WTC11 (cell line): ENCODE measurements around the gene VEZT. TPM values are rescaled to one million over a fixed set of nuclear protein-coding genes. Genes with fewer than 3 reads are reported as not detected.

Experiments
- ATAC-seq: fragments of 200-7000 bp; cut with Tn5 transposase; 2 replicates; pipeline ENCODE4 v1.10.0; 2021; ENCODE audit warnings: mild to moderate bottlenecking, moderate library complexity
- Bru-seq: library from RNA; stranded (reverse); fragments of 400-500 nt; gene quantifications from one replicate; lab custom pipeline; 2021; lab: Mats Ljungman, UMichigan
- CTCF ChIA-PET: fragments of 300-600 bp; sonication (Branson Sonifier 250); formaldehyde crosslinking; loops from one replicate; lab custom pipeline; 2021; ENCODE audit warnings: antibody characterized with exemption; lab: Charles Lee
- POLR2A ChIA-PET: fragments of 350-600 bp; sonication (Branson Sonifier 250); formaldehyde crosslinking; loops from one replicate; lab custom pipeline; 2021; ENCODE audit warnings: antibody characterized with exemption; lab: Charles Lee
- DNase-seq: peaks from one replicate; pipeline ENCODE4 v3.0.0; 2021; ENCODE audit warnings: low spot score
- H3K27ac Mint-ChIP-seq: 2 replicates; pipeline ENCODE4 v1.8.0; 2021; ENCODE audit warnings: mixed read lengths
- H3K27me3 Mint-ChIP-seq: 2 replicates; pipeline ENCODE4 v1.8.0; 2021; ENCODE audit warnings: low read depth, mild to moderate bottlenecking, moderate library complexity, mixed read lengths
- H3K36me3 Mint-ChIP-seq: 2 replicates; pipeline ENCODE4 v1.8.0; 2021; ENCODE audit warnings: mixed read lengths
- H3K4me1 Mint-ChIP-seq: 2 replicates; pipeline ENCODE4 v1.8.0; 2022; ENCODE audit warnings: mixed read lengths
- H3K4me3 Mint-ChIP-seq: 2 replicates; pipeline ENCODE4 v1.8.0; 2021; ENCODE audit warnings: mild to moderate bottlenecking, moderate library complexity, mixed read lengths
- H3K9me3 Mint-ChIP-seq: 2 replicates; pipeline ENCODE4 v1.8.0; 2021; ENCODE audit warnings: mixed read lengths
- AR ChIP-seq: fragments of 250-450 bp; sonication (Bioruptor Pico); IDR thresholded peaks from 2 replicates; pipeline ENCODE4 v1.9.0; 2021; ENCODE audit warnings: mild to moderate bottlenecking
- ATF6 ChIP-seq: sonication (generic); formaldehyde crosslinking; IDR thresholded peaks from 2 replicates; pipeline ENCODE4 v1.8.1; 2023; ENCODE audit warnings: mild to moderate bottlenecking, missing genetic modification reagents
- CDX4 ChIP-seq: fragments of 250-450 bp; sonication (Bioruptor Pico); IDR thresholded peaks from 2 replicates; pipeline ENCODE4 v1.9.0; 2021; ENCODE audit warnings: moderate library complexity, mild to moderate bottlenecking, inconsistent platforms, borderline replicate concordance
- CREM ChIP-seq: sonication (generic); formaldehyde crosslinking; IDR thresholded peaks from 2 replicates; pipeline ENCODE4 v1.8.1; 2022; ENCODE audit warnings: mild to moderate bottlenecking, missing genetic modification reagents, moderate library complexity
- E2F4 ChIP-seq: sonication (generic); formaldehyde crosslinking; IDR thresholded peaks from 2 replicates; pipeline ENCODE4 v1.8.1; 2022; ENCODE audit warnings: low read depth, mild to moderate bottlenecking, moderate library complexity, missing genetic modification reagents, borderline replicate concordance
- EMX1 ChIP-seq: fragments of 250-450 bp; sonication (Bioruptor Pico); IDR thresholded peaks from 2 replicates; pipeline ENCODE4 v1.8.0; 2021; ENCODE audit warnings: mild to moderate bottlenecking
- ERG ChIP-seq: fragments of 250-450 bp; sonication (Bioruptor Pico); IDR thresholded peaks from 2 replicates; pipeline ENCODE4 v1.8.0; 2021; ENCODE audit warnings: mild to moderate bottlenecking
- ETV6 ChIP-seq: sonication (generic); formaldehyde crosslinking; IDR thresholded peaks from 2 replicates; pipeline ENCODE4 v1.8.1; 2022; ENCODE audit warnings: mild to moderate bottlenecking, missing genetic modification reagents
- FOXJ3 ChIP-seq: sonication (generic); formaldehyde crosslinking; IDR thresholded peaks from 2 replicates; pipeline ENCODE4 v1.9.0; 2021; ENCODE audit warnings: missing genetic modification reagents, mild to moderate bottlenecking, borderline replicate concordance
- GTF2I ChIP-seq: fragments of 250-450 bp; sonication (Bioruptor Pico); conservative IDR thresholded peaks from 2 replicates; pipeline ENCODE4 v1.4.0; 2021; ENCODE audit warnings: mild to moderate bottlenecking
- IRF1 ChIP-seq: sonication (generic); formaldehyde crosslinking; IDR thresholded peaks from 2 replicates; pipeline ENCODE4 v1.8.0; 2023; ENCODE audit warnings: missing genetic modification reagents
- IRF2 ChIP-seq: sonication (generic); formaldehyde crosslinking; IDR thresholded peaks from 2 replicates; pipeline ENCODE4 v1.8.0; 2022; ENCODE audit warnings: low read depth, missing genetic modification reagents, borderline replicate concordance
- KAT7 ChIP-seq: sonication (generic); formaldehyde crosslinking; IDR thresholded peaks from 2 replicates; pipeline ENCODE4 v1.8.1; 2023; ENCODE audit warnings: missing genetic modification reagents, mild to moderate bottlenecking, borderline replicate concordance
- NFATC4 ChIP-seq: fragments of 250-450 bp; sonication (Bioruptor Pico); IDR thresholded peaks from 2 replicates; pipeline ENCODE4 v1.9.0; 2021; ENCODE audit warnings: mild to moderate bottlenecking
- NR1H2 ChIP-seq: sonication (generic); formaldehyde crosslinking; IDR thresholded peaks from 2 replicates; pipeline ENCODE4 v1.9.0; 2021; ENCODE audit warnings: mild to moderate bottlenecking, moderate library complexity, missing genetic modification reagents
- NR2C2 ChIP-seq: sonication (generic); formaldehyde crosslinking; IDR thresholded peaks from 2 replicates; pipeline ENCODE4 v1.8.0; 2022; ENCODE audit warnings: mild to moderate bottlenecking, missing genetic modification reagents
- SOX15 ChIP-seq: fragments of 250-450 bp; sonication (Bioruptor Pico); IDR thresholded peaks from 2 replicates; pipeline ENCODE4 v1.9.0; 2021; ENCODE audit warnings: mild to moderate bottlenecking
- TP53 ChIP-seq: sonication (generic); formaldehyde crosslinking; IDR thresholded peaks from 2 replicates; pipeline ENCODE4 v1.8.1; 2023; ENCODE audit warnings: mild to moderate bottlenecking, missing genetic modification reagents
- USF2 ChIP-seq: sonication (generic); formaldehyde crosslinking; IDR thresholded peaks from 2 replicates; pipeline ENCODE4 v1.8.1; 2023; ENCODE audit warnings: mild to moderate bottlenecking, missing genetic modification reagents, moderate library complexity
- ZMAT4 ChIP-seq: fragments of 250-450 bp; sonication (Bioruptor Pico); IDR thresholded peaks from 2 replicates; pipeline ENCODE4 v1.9.0; 2021; ENCODE audit warnings: mild to moderate bottlenecking
- ZNF219 ChIP-seq: sonication (generic); formaldehyde crosslinking; IDR thresholded peaks from 2 replicates; pipeline ENCODE4 v1.8.0; 2023; ENCODE audit warnings: missing genetic modification reagents, mild to moderate bottlenecking, borderline replicate concordance
- ZNF263 ChIP-seq: sonication (generic); formaldehyde crosslinking; IDR thresholded peaks from 2 replicates; pipeline ENCODE4 v1.8.1; 2022; ENCODE audit warnings: low read depth, mild to moderate bottlenecking, moderate library complexity, missing genetic modification reagents
- ZNF317 ChIP-seq: sonication (generic); formaldehyde crosslinking; IDR thresholded peaks from 2 replicates; pipeline ENCODE4 v1.8.1; 2023; ENCODE audit warnings: low read depth, mild to moderate bottlenecking, moderate library complexity, missing genetic modification reagents, borderline replicate concordance
- long read RNA-seq, 3 experiments: library from RNA in 1 of 3; library from capped mRNA in 1 of 3; library from polyadenylated mRNA in 1 of 3; unstranded in 2 of 3; stranded (forward) in 1 of 3; transcript quantifications; one replicate each; pipeline ENCODE4 v2.0.0, GENCODE V29; 2021
- total RNA-seq: library from RNA; stranded (reverse); gene quantifications from 3 replicates; pipeline ENCODE4 v1.2.3, GENCODE V29; 2021

Gene VEZT
- total RNA-seq (51.5 to 54.5 TPM (median 53.9 TPM) in 3 replicates), Bru-seq, nascent RNA (percentile 88 among the genes with signal in this experiment)
- long read RNA-seq, experiment 1, full-length matches to known transcripts, result 58 of 158 reads
- long read RNA-seq, experiment 1, partial matches to known transcripts, result 13 of 158 reads
- long read RNA-seq, experiment 1, other reads (novel, unspliced or antisense), result 87 of 158 reads
- long read RNA-seq, experiment 2, full-length matches to known transcripts, result 7 of 38 reads
- long read RNA-seq, experiment 2, partial matches to known transcripts, result 9 of 38 reads
- long read RNA-seq, experiment 2, other reads (novel, unspliced or antisense), result 22 of 38 reads
- long read RNA-seq, experiment 3, full-length matches to known transcripts, result 8 of 27 reads
- long read RNA-seq, experiment 3, partial matches to known transcripts, result 2 of 27 reads
- long read RNA-seq, experiment 3, other reads (novel, unspliced or antisense), result 17 of 27 reads

GRCh38 chr12:95217377-95218149 is at the start of gene VEZT, which contains the start of gene FGD6:
TSS of gene VEZT (plus strand) at chr12:95217807. CDS start at chr12:95217851, 44 bp downstream.
TSS of gene FGD6 (minus strand) at chr12:95217467. CDS start at chr12:95217240, 227 bp downstream.
- peak; percentile 92 for ATAC-seq
- H3K27ac Mint-ChIP-seq, result peak within 1 kb of the TSS; percentile 100
- peak; percentile 99 for DNase-seq
- peaks cover 13% of the 10 kb centered on the region for H3K36me3 Mint-ChIP-seq
- H3K27me3 Mint-ChIP-seq, result no peaks in the 10 kb centered on the region
- peaks cover 51% of the 10 kb centered on the region for H3K4me1 Mint-ChIP-seq
- CTCF ChIA-PET, result interaction anchor here (0.5 to 1.5 kb wide), 6 partner anchors 11 to 145 kb away, joined by 3 to 14 read pairs (median 4); no protein-coding TSS in a partner anchor
- H3K9me3 Mint-ChIP-seq, result peaks cover 4% of the 10 kb centered on the region; the same call in 1 of the 2 replicates
- H3K4me3 Mint-ChIP-seq, result peak within 1 kb of the TSS; percentile 97
- POLR2A ChIA-PET, result interaction anchor here (0.6 to 2.4 kb wide), 12 partner anchors 11 to 330 kb away, joined by 3 to 24 read pairs (median 4); partner anchors contain the start of genes METAP2, NDUFA12 and NR2C1
- no peak for TF ChIP-seq IRF1
- no peak for TF ChIP-seq IRF2 (CRISPR knock-in tag)
- no peak for TF ChIP-seq AR
- peak; percentile 83 for TF ChIP-seq ZNF263 (CRISPR knock-in tag)
- TF ChIP-seq ZNF219 (CRISPR knock-in tag), result peak; percentile 31; the same call in 1 of the 2 replicates
- no peak for TF ChIP-seq ERG
- TF ChIP-seq ATF6 (CRISPR knock-in tag), result no peak
- TF ChIP-seq KAT7 (CRISPR knock-in tag), result 0 out of 2 replicates have a peak, but pooled peaks have one; percentile 82
- peak; percentile 2; the same call in 1 of the 2 replicates for TF ChIP-seq ETV6 (CRISPR knock-in tag)
- TF ChIP-seq ZMAT4 (CRISPR knock-in tag), result no peak
- no peak for TF ChIP-seq EMX1 (CRISPR knock-in tag)
- TF ChIP-seq FOXJ3, result no peak
- peak; percentile 81 for TF ChIP-seq CREM (CRISPR knock-in tag)
- TF ChIP-seq GTF2I (CRISPR knock-in tag), result no peak
- 0 out of 2 replicates have a peak, but pooled peaks have one; percentile 53 for TF ChIP-seq TP53
- TF ChIP-seq SOX15 (CRISPR knock-in tag), result no peak
- no peak for TF ChIP-seq CDX4 (CRISPR knock-in tag)
- TF ChIP-seq NR1H2 (CRISPR knock-in tag), result no peak
- TF ChIP-seq NR2C2, result no peak
- TF ChIP-seq E2F4 (CRISPR knock-in tag), result no peak
- TF ChIP-seq USF2 (CRISPR knock-in tag), result peak; percentile 73
- peak; percentile 36; the same call in 1 of the 2 replicates for TF ChIP-seq ZNF317 (CRISPR knock-in tag)
- TF ChIP-seq NFATC4, result no peak
